HepG2 (cell line): Measurements from ENCODE around the gene HDAC3. TPM values are rescaled to one million over a fixed set of nuclear protein-coding genes. Genes with fewer than 3 reads are reported as not detected.

Experiments
- DR1 ChIP-seq: sonication (generic); formaldehyde crosslinking; IDR thresholded peaks from 2 replicates; pipeline ENCODE4 v1.8.0; 2021; ENCODE audit warnings: mild to moderate bottlenecking, missing genetic modification reagents, inconsistent platforms
- KDM5A ChIP-seq: fragments of 200-600 bp; sonication (generic); IDR thresholded peaks from 2 replicates; pipeline ENCODE4 v1.7.0; 2018; ENCODE audit warnings: antibody characterized with exemption, mild to moderate bottlenecking, low read length, borderline replicate concordance
- KLF11 ChIP-seq: IDR thresholded peaks from 2 replicates; pipeline ENCODE4 v1.6.1; 2016; ENCODE audit warnings: missing compliant biosample characterization
- NCOA2 ChIP-seq: sonication (generic); formaldehyde crosslinking; IDR thresholded peaks from 2 replicates; pipeline ENCODE4 v1.8.0; 2022; ENCODE audit warnings: inconsistent platforms
- NFE2L2 ChIP-seq: fragments of 150-350 bp; IDR thresholded peaks from 2 replicates; pipeline ENCODE4 v1.6.1; 2014; ENCODE audit warnings: low read length
- SALL1 ChIP-seq: sonication (generic); formaldehyde crosslinking; IDR thresholded peaks from 2 replicates; pipeline ENCODE4 v1.8.0; 2022; ENCODE audit warnings: mild to moderate bottlenecking, missing genetic modification reagents
- ZBTB40 ChIP-seq, 2 experiments: fragments of 450-650 bp in 1 of 2; sonication (generic) in 1 of 2; formaldehyde crosslinking in 1 of 2; IDR thresholded peaks; 2 replicates each; pipeline versions ENCODE4 v1.6.1 to v1.8.0; 2016 to 2022; ENCODE audit warnings: antibody characterized with exemption in 1 of 2, mild to moderate bottlenecking in 1 of 2, missing genetic modification reagents in 1 of 2
- ZNF318 ChIP-seq: sonication (generic); formaldehyde crosslinking; IDR thresholded peaks from 2 replicates; pipeline ENCODE4 v1.4.0; 2020; ENCODE audit warnings: mild to moderate bottlenecking, missing genetic modification reagents
- ZNF597 ChIP-seq: sonication (generic); formaldehyde crosslinking; IDR thresholded peaks from 2 replicates; pipeline ENCODE4 v1.5.0; 2020; ENCODE audit warnings: missing genetic modification reagents
- ZNF703 ChIP-seq: sonication (generic); formaldehyde crosslinking; IDR thresholded peaks from 2 replicates; pipeline ENCODE4 v1.5.1; 2020; ENCODE audit warnings: missing genetic modification reagents, mild to moderate bottlenecking, moderate library complexity, borderline replicate concordance
- polyA plus RNA-seq, 8 experiments: library from polyadenylated mRNA; depleted of rRNA in 3 of 8; stranded (reverse) in 7 of 8; unstranded in 1 of 8; fragments of >200 nt; fragmentation: Illumina TruSeq in 4 of 8; extraction: Trizol in 4 of 8; gene quantifications; 2 replicates each; pipeline versions ENCODE4 v1.2.1 to v1.2.3, GENCODE V29; 2011 to 2016; ENCODE audit warnings: low read depth in 4 of 8, missing spikeins in 1 of 8, mixed read lengths in 1 of 8; ENCODE audit not compliant: insufficient read depth in 1 of 8
- total RNA-seq, 5 experiments: library from RNA; depleted of rRNA; stranded (reverse); fragments of >200 nt; fragmentation: Illumina TruSeq; extraction: Trizol; gene quantifications; 2 replicates each; pipeline ENCODE4 v1.2.3, GENCODE V29; 2016; ENCODE audit warnings: low read depth in 1 of 5

Gene HDAC3
- total and polyA plus RNA-seq, 2 of the 13 experiments (the other 11 are each of a cell fraction or from before 2014, with no cell fraction given): 84.0 to 94.1 TPM

- no peak for TF ChIP-seq ZBTB40 (IDR thresholded peaks at IDR 0.05)
- TF ChIP-seq ZBTB40 (CRISPR knock-in tag; IDR thresholded peaks at IDR 0.05): no peak
- no peak for TF ChIP-seq DR1
- no peak for TF ChIP-seq NFE2L2
- no peak for TF ChIP-seq KLF11 (CRISPR knock-in tag)
- TF ChIP-seq KDM5A: peak; percentile 45; the same call in 1 of the 2 replicates
- no peak for TF ChIP-seq ZNF703
- no peak; the same call in 1 of the 2 replicates for TF ChIP-seq NCOA2
- no peak for TF ChIP-seq ZNF318 (CRISPR knock-in tag)
- TF ChIP-seq ZNF597 (CRISPR knock-in tag): no peak
- peak; percentile 53 for TF ChIP-seq SALL1 (CRISPR knock-in tag)
These were observed at the start of gene HDAC3, which contains the start of gene RELL2 (continued) for GRCh38 chr5:141636413-141637122.
